K562 (cell line): ENCODE measurements around the gene FAAP100. TPM values are rescaled to one million over a fixed set of nuclear protein-coding genes. Genes with fewer than 3 reads are reported as not detected.
A peak's percentile ranks its signal among the peaks of the same experiment; 100 is the strongest.

Experiments
- CBX1 ChIP-seq: sonication (generic); IDR thresholded peaks from 2 replicates; pipeline ENCODE4 v1.6.1; 2016; ENCODE audit warnings: antibody characterized with exemption, low read depth, mild to moderate bottlenecking
- FOSL1 ChIP-seq: fragments of 200-800 bp; sonication (Bioruptor generic); conservative IDR thresholded peaks from 2 replicates; pipeline ENCODE4 v1.6.1; 2016; ENCODE audit warnings: missing genetic modification characterization, missing compliant biosample characterization
- MED1 ChIP-seq: sonication (generic); formaldehyde crosslinking; IDR thresholded peaks from 2 replicates; pipeline ENCODE4 v1.8.1; 2023; ENCODE audit warnings: missing genetic modification reagents, borderline replicate concordance
- MYNN ChIP-seq, 2 experiments: sonication (generic); formaldehyde crosslinking in 1 of 2; IDR thresholded peaks; 2 replicates each; pipeline versions ENCODE4 v1.5.0 to v1.6.1; 2016 to 2020; ENCODE audit warnings: antibody characterized with exemption in 1 of 2, missing genetic modification reagents in 1 of 2
- SMAD1 ChIP-seq: fragments of 150-350 bp; IDR thresholded peaks from 2 replicates; pipeline ENCODE4 v1.6.1; 2014; ENCODE audit warnings: low read length, low read depth; ENCODE audit not compliant: partially characterized antibody
- SREBF1 ChIP-seq: fragments of 150-350 bp; IDR thresholded peaks from 2 replicates; pipeline ENCODE4 v1.6.1; 2014; ENCODE audit warnings: antibody characterized with exemption, low read depth, low read length, borderline replicate concordance
- SRSF9 ChIP-seq: fragments of 200-400 bp; formaldehyde crosslinking; IDR thresholded peaks from 2 replicates; pipeline ENCODE4 v1.6.1; 2017; ENCODE audit warnings: low read depth, low read length, borderline replicate concordance
- ZEB2 ChIP-seq: fragments of 450-650 bp; IDR thresholded peaks from 2 replicates; pipeline ENCODE4 v1.6.1; 2016
- ZNF408 ChIP-seq: fragments of 250-450 bp; sonication (Bioruptor Pico); IDR thresholded peaks from 2 replicates; pipeline ENCODE4 v1.4.0; 2020; ENCODE audit warnings: low read depth, mild to moderate bottlenecking, moderate library complexity
- polyA plus RNA-seq, 8 experiments: library from polyadenylated mRNA; depleted of rRNA in 4 of 8; stranded (reverse) in 5 of 8; unstranded in 3 of 8; fragments of >200 nt; fragmentation: Nextera tagmentation in 2 of 8; fragmentation: Illumina TruSeq in 1 of 8; extraction: Ambion mirVana in 2 of 8; extraction: Trizol in 1 of 8; gene quantifications; 2 replicates each; pipeline versions ENCODE4 v1.2.1 to v1.2.3, GENCODE V29; 2011 to 2014; ENCODE audit warnings: inconsistent platforms in 1 of 8, missing spikeins in 1 of 8
- total RNA-seq, 7 experiments: library from RNA; depleted of rRNA in 6 of 7; stranded (reverse); fragments of >200 nt in 6 of 7; fragmentation: Illumina TruSeq in 2 of 7; extraction: Trizol in 2 of 7; gene quantifications; 2 replicates each; pipeline versions ENCODE4 v1.2.1 to v1.2.3, GENCODE V29; 2011 to 2021; ENCODE audit warnings: low replicate concordance in 1 of 7
- TF ChIP-seq, protein P1 (sequence below): fragments of 250-450 bp; sonication (Bioruptor Pico); IDR thresholded peaks from 2 replicates; pipeline ENCODE4 v1.8.0; 2022; ENCODE audit warnings: moderate library complexity, mild to moderate bottlenecking, inconsistent platforms
- TF ChIP-seq, protein P2 (sequence below): fragments of 450-650 bp; IDR thresholded peaks from 2 replicates; pipeline ENCODE4 v1.6.1; 2018; ENCODE audit warnings: mild to moderate bottlenecking, low read depth; ENCODE audit not compliant: partially characterized antibody
- TF ChIP-seq, protein P3 (sequence below): fragments of 450-650 bp; formaldehyde crosslinking; IDR thresholded peaks from 2 replicates; pipeline ENCODE4 v1.4.0; 2020; ENCODE audit warnings: mild to moderate bottlenecking, moderate library complexity
- TF ChIP-seq, protein P4 (sequence below): fragments of 450-650 bp; formaldehyde crosslinking; IDR thresholded peaks from 2 replicates; pipeline ENCODE4 v1.4.0; 2022; ENCODE audit warnings: mild to moderate bottlenecking, moderate library complexity
- TF ChIP-seq, protein P5 (sequence below): fragments of 450-650 bp; IDR thresholded peaks from 2 replicates; pipeline ENCODE4 v1.7.0; 2016; ENCODE audit warnings: borderline replicate concordance
- TF ChIP-seq, protein P6 (sequence below): fragments of 450-650 bp; IDR thresholded peaks from one replicate; pipeline ENCODE4 v1.6.1; 2018; ENCODE audit warnings: mild to moderate bottlenecking, moderate library complexity; ENCODE audit not compliant: partially characterized antibody

The FAAP100 gene
- total and polyA plus RNA-seq, 9 of the 15 experiments (the other 6 are each of a cell fraction or from before 2014, with no cell fraction given), result 0.31 to 51.2 (median 12.6) TPM

DNA sequence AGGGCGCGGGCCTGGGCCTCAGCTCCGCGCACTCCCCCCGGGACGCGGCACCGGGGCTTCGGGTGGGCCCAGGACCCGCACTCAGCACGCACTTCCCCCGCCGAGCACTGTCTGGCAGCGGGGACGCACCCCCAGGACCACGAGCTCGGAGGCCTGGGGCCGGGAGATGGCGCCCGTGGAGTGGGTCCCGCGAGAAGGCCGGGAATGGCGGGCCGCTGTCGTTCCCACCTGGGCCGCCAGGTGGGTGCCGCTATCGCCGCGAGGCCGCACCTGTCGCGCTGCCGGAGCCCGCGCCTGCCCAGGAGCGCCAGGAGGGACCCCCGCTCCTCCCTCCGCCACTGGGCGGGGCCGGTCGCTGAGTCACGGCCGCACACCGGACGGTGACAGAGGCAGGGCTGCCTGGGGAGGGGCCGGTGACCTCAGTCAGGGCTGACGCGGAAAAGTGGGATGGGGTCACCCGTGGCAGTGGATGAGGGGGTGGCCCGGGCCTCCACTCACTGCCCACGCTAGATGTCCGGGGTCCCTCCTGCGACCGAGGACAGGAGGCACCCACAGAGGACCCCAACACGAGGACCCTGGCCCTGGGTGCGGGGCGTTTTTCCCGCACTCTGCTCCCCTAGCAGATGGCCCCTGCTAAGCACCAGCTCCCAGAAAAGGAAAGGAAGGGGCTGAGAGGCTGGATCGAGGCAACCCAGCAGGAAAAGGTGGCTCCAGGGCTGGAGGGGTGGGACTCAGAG lies 32.7 kb downstream of the FAAP100 start (continued):
- TF ChIP-seq, protein P1, sequence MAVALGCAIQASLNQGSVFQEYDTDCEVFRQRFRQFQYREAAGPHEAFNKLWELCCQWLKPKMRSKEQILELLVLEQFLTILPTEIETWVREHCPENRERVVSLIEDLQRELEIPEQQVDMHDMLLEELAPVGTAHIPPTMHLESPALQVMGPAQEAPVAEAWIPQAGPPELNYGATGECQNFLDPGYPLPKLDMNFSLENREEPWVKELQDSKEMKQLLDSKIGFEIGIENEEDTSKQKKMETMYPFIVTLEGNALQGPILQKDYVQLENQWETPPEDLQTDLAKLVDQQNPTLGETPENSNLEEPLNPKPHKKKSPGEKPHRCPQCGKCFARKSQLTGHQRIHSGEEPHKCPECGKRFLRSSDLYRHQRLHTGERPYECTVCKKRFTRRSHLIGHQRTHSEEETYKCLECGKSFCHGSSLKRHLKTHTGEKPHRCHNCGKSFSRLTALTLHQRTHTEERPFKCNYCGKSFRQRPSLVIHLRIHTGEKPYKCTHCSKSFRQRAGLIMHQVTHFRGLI (CRISPR knock-in tag), result no peak
- TF ChIP-seq SRSF9 (no peak), SREBF1 (no peak), CBX1 (no peak), ZNF408 (CRISPR knock-in tag) (no peak), SMAD1 (no peak), FOSL1 (peak; percentile 90), MED1 (CRISPR knock-in tag) (no peak), ZEB2 (peak; percentile 95), MYNN (IDR thresholded peaks at IDR 0.05) (no peak), MYNN (CRISPR knock-in tag; IDR thresholded peaks at IDR 0.05) (no peak)
- TF ChIP-seq, protein P2, sequence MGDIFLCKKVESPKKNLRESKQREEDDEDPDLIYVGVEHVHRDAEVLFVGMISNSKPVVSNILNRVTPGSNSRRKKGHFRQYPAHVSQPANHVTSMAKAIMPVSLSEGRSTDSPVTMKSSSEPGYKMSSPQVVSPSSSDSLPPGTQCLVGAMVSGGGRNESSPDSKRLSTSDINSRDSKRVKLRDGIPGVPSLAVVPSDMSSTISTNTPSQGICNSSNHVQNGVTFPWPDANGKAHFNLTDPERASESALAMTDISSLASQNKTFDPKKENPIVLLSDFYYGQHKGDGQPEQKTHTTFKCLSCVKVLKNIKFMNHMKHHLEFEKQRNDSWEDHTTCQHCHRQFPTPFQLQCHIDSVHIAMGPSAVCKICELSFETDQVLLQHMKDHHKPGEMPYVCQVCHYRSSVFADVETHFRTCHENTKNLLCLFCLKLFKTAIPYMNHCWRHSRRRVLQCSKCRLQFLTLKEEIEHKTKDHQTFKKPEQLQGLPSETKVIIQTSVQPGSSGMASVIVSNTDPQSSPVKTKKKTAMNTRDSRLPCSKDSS, result no peak
- TF ChIP-seq, protein P3, sequence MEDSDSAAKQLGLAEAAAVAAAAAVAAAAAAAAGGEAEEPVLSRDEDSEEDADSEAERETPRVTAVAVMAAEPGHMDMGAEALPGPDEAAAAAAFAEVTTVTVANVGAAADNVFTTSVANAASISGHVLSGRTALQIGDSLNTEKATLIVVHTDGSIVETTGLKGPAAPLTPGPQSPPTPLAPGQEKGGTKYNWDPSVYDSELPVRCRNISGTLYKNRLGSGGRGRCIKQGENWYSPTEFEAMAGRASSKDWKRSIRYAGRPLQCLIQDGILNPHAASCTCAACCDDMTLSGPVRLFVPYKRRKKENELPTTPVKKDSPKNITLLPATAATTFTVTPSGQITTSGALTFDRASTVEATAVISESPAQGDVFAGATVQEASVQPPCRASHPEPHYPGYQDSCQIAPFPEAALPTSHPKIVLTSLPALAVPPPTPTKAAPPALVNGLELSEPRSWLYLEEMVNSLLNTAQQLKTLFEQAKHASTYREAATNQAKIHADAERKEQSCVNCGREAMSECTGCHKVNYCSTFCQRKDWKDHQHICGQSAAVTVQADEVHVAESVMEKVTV (CRISPR knock-in tag), result no peak
- TF ChIP-seq, protein P4, sequence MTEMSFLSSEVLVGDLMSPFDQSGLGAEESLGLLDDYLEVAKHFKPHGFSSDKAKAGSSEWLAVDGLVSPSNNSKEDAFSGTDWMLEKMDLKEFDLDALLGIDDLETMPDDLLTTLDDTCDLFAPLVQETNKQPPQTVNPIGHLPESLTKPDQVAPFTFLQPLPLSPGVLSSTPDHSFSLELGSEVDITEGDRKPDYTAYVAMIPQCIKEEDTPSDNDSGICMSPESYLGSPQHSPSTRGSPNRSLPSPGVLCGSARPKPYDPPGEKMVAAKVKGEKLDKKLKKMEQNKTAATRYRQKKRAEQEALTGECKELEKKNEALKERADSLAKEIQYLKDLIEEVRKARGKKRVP (CRISPR knock-in tag), result no peak
- TF ChIP-seq, protein P5, sequence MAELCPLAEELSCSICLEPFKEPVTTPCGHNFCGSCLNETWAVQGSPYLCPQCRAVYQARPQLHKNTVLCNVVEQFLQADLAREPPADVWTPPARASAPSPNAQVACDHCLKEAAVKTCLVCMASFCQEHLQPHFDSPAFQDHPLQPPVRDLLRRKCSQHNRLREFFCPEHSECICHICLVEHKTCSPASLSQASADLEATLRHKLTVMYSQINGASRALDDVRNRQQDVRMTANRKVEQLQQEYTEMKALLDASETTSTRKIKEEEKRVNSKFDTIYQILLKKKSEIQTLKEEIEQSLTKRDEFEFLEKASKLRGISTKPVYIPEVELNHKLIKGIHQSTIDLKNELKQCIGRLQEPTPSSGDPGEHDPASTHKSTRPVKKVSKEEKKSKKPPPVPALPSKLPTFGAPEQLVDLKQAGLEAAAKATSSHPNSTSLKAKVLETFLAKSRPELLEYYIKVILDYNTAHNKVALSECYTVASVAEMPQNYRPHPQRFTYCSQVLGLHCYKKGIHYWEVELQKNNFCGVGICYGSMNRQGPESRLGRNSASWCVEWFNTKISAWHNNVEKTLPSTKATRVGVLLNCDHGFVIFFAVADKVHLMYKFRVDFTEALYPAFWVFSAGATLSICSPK, result no peak
- TF ChIP-seq, protein P6, sequence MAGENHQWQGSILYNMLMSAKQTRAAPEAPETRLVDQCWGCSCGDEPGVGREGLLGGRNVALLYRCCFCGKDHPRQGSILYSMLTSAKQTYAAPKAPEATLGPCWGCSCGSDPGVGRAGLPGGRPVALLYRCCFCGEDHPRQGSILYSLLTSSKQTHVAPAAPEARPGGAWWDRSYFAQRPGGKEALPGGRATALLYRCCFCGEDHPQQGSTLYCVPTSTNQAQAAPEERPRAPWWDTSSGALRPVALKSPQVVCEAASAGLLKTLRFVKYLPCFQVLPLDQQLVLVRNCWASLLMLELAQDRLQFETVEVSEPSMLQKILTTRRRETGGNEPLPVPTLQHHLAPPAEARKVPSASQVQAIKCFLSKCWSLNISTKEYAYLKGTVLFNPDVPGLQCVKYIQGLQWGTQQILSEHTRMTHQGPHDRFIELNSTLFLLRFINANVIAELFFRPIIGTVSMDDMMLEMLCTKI, result no peak
